ENCODE measurements around the gene NCF2.

DNA sequence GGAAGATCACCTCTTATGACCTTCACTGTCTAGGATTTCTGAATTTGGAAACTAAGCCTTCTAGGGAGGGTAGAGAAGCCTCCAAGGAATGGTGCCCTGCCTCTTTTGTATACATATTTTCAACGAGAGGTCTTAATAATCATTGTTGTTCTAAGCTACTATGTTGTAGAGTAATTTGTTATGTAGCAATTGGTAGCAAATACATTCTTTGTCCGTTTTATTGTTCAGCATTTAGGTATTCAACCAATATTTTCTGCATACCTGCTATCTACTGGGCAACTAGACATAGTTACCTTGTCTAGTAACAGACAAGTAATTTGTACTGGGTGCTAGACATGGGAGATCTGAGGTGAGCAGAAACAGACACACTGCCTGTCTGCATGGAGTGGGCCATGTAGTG, 20.8 kb upstream of the NCF2 start:
- TF ChIP-seq, protein P1, sequence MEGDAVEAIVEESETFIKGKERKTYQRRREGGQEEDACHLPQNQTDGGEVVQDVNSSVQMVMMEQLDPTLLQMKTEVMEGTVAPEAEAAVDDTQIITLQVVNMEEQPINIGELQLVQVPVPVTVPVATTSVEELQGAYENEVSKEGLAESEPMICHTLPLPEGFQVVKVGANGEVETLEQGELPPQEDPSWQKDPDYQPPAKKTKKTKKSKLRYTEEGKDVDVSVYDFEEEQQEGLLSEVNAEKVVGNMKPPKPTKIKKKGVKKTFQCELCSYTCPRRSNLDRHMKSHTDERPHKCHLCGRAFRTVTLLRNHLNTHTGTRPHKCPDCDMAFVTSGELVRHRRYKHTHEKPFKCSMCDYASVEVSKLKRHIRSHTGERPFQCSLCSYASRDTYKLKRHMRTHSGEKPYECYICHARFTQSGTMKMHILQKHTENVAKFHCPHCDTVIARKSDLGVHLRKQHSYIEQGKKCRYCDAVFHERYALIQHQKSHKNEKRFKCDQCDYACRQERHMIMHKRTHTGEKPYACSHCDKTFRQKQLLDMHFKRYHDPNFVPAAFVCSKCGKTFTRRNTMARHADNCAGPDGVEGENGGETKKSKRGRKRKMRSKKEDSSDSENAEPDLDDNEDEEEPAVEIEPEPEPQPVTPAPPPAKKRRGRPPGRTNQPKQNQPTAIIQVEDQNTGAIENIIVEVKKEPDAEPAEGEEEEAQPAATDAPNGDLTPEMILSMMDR (conservative IDR thresholded peaks at IDR 0.05; ENCODE audit: low read depth, low read length) = no peak
- TF ChIP-seq EZH2 (IDR thresholded peaks at IDR 0.05; ENCODE audit: borderline replicate concordance, low read depth, low read length, poor library complexity, severe bottlenecking) = no peak

Measured in A673 (cell line).